Liver (tissue), 9 donors: ENCODE results near the gene SAMD4A. TPM values are rescaled to one million over a fixed set of nuclear protein-coding genes. Genes with fewer than 3 reads are reported as not detected.

ENCODE experiments used
- DNase-seq: peaks from one replicate; pipeline ENCODE4 v3.0.0-alpha.2; 2017; ENCODE audit warnings: low spot score
- H3K27ac ChIP-seq, 2 donors: one replicate each; pipeline ENCODE4 v1.7.0; 2013; ENCODE audit warnings: inconsistent platforms in 2 of 2, low read length in 2 of 2, control low read depth in 1 of 2, low read depth in 1 of 2, mild to moderate bottlenecking in 1 of 2
- H3K27me3 ChIP-seq, 4 donors: one replicate each; pipeline versions ENCODE4 v1.6.1 to v1.7.0; 2013; ENCODE audit warnings: low read length in 3 of 4, inconsistent platforms in 1 of 4, mild to moderate bottlenecking in 1 of 4, moderate library complexity in 1 of 4; ENCODE audit not compliant: control insufficient read depth in 4 of 4, insufficient read depth in 4 of 4
- H3K36me3 ChIP-seq, 4 donors: one replicate each; pipeline versions ENCODE4 v1.6.1 to v1.7.0; 2013; ENCODE audit warnings: low read length in 3 of 4, mild to moderate bottlenecking in 3 of 4, low read depth in 1 of 4, moderate library complexity in 1 of 4; ENCODE audit not compliant: control insufficient read depth in 4 of 4, insufficient read depth in 3 of 4
- H3K4me1 ChIP-seq, 4 donors: one replicate each; pipeline versions ENCODE4 v1.6.1 to v1.7.0; 2013; ENCODE audit warnings: low read length in 3 of 4, mild to moderate bottlenecking in 3 of 4, moderate library complexity in 1 of 4; ENCODE audit not compliant: control insufficient read depth in 4 of 4, insufficient read depth in 4 of 4
- H3K4me3 ChIP-seq, 3 donors: one replicate each; pipeline versions ENCODE4 v1.6.1 to v1.7.0; 2013; ENCODE audit warnings: low read length in 3 of 3, control low read depth in 1 of 3, low read depth in 1 of 3, mild to moderate bottlenecking in 1 of 3
- H3K9ac ChIP-seq, 2 donors: one replicate each; pipeline ENCODE4 v1.7.0; 2013; ENCODE audit warnings: low read length in 2 of 2, mild to moderate bottlenecking in 2 of 2, moderate library complexity in 2 of 2, control low read depth in 1 of 2, low read depth in 1 of 2
- H3K9me3 ChIP-seq, 4 donors: one replicate each; pipeline versions ENCODE4 v1.6.1 to v1.7.0; 2013; ENCODE audit warnings: low read length in 3 of 4; ENCODE audit not compliant: control insufficient read depth in 4 of 4
- CTCF ChIP-seq: fragments of 150-350 bp; IDR thresholded peaks from 2 replicates; pipeline ENCODE4 v1.5.1; 2017; ENCODE audit warnings: improper control_type of control experiment, low read depth, low read length; ENCODE audit not compliant: missing input control
- EGR1 ChIP-seq, 2 donors: IDR thresholded peaks; 2 replicates each; pipeline ENCODE4 v1.6.1; 2016 to 2018; ENCODE audit warnings: antibody characterized with exemption in 2 of 2, low read depth in 2 of 2
- FOXA1 ChIP-seq: IDR thresholded peaks from 2 replicates; pipeline ENCODE4 v1.6.1; 2016; ENCODE audit warnings: antibody characterized with exemption
- FOXA2 ChIP-seq: IDR thresholded peaks from 2 replicates; pipeline ENCODE4 v1.6.1; 2016; ENCODE audit warnings: antibody characterized with exemption
- GABPA ChIP-seq, 2 donors: IDR thresholded peaks in 1 of 2; conservative IDR thresholded peaks in 1 of 2; 2 replicates each; pipeline ENCODE4 v1.6.1; 2016; ENCODE audit warnings: antibody characterized with exemption in 2 of 2, mild to moderate bottlenecking in 1 of 2, moderate library complexity in 1 of 2
- HNF4A ChIP-seq, 2 donors: conservative IDR thresholded peaks; 2 replicates each; pipeline ENCODE4 v1.6.1; 2016; ENCODE audit warnings: antibody characterized with exemption in 2 of 2, mild to moderate bottlenecking in 2 of 2
- HNF4G ChIP-seq: IDR thresholded peaks from 2 replicates; pipeline ENCODE4 v1.6.1; 2016; ENCODE audit warnings: antibody characterized with exemption
- JUND ChIP-seq, 2 donors: IDR thresholded peaks; 2 replicates each; pipeline ENCODE4 v1.6.1; 2016; ENCODE audit warnings: antibody characterized with exemption in 2 of 2
- MAX ChIP-seq: IDR thresholded peaks from 2 replicates; pipeline ENCODE4 v1.6.1; 2016; ENCODE audit warnings: antibody characterized with exemption
- NR2F2 ChIP-seq: IDR thresholded peaks from 2 replicates; pipeline ENCODE4 v1.6.1; 2016; ENCODE audit warnings: antibody characterized with exemption
- RAD21 ChIP-seq, 2 donors: IDR thresholded peaks; 2 replicates each; pipeline ENCODE4 v1.6.1; 2016; ENCODE audit warnings: antibody characterized with exemption in 2 of 2, mild to moderate bottlenecking in 2 of 2
- RXRA ChIP-seq, 2 donors: IDR thresholded peaks; 2 replicates each; pipeline ENCODE4 v1.6.1; 2017 to 2018; ENCODE audit warnings: antibody characterized with exemption in 2 of 2, mild to moderate bottlenecking in 1 of 2
- SP1 ChIP-seq: IDR thresholded peaks from 2 replicates; pipeline ENCODE4 v1.6.1; 2018; ENCODE audit warnings: antibody characterized with exemption, mild to moderate bottlenecking
- TAF1 ChIP-seq: conservative IDR thresholded peaks from 2 replicates; pipeline ENCODE4 v1.6.1; 2016; ENCODE audit warnings: antibody characterized with exemption, mild to moderate bottlenecking
- YY1 ChIP-seq: IDR thresholded peaks from 2 replicates; pipeline ENCODE4 v1.6.1; 2016; ENCODE audit warnings: antibody characterized with exemption, mild to moderate bottlenecking
- whole genome bisulfite sequencing: extraction: QIAGEN DNeasy Blood & Tissue Kit; methylation state at CpG from one replicate; pipeline ENCODE4 v1.1.7; 2013; 5-methylcytosine and 5-hydroxymethylcytosine counted together
- polyA plus RNA-seq, 2 donors: library from polyadenylated mRNA; stranded (reverse) in 1 of 2; unstranded in 1 of 2; fragments of 200-250 nt in 1 of 2; fragments of >200 nt in 1 of 2; fragmentation: Nextera tagmentation in 1 of 2; extraction: Ambion mirVana in 1 of 2; gene quantifications; one replicate each; pipeline versions ENCODE4 v1.2.1 to v1.2.3, GENCODE V29; 2013 to 2015
- total RNA-seq, 2 donors: library from RNA; depleted of rRNA; stranded (reverse); fragments of >200 nt; gene quantifications; one replicate each; pipeline ENCODE4 v1.2.3, GENCODE V29; 2014
- TF ChIP-seq, protein P1 (sequence below): IDR thresholded peaks from 2 replicates; pipeline ENCODE4 v1.6.1; 2016; ENCODE audit warnings: antibody characterized with exemption
- TF ChIP-seq, protein P2 (sequence below): IDR thresholded peaks from 2 replicates; pipeline ENCODE4 v1.6.1; 2016; ENCODE audit warnings: antibody characterized with exemption, mild to moderate bottlenecking
- TF ChIP-seq, protein P3 (sequence below): IDR thresholded peaks from 2 replicates; pipeline ENCODE4 v1.6.1; 2016; ENCODE audit warnings: antibody characterized with exemption
- donor health status: healthy.
- donor health status: healthy.
- donor health status: healthy.
- donor health status: healthy.
- donor health status: healthy.

Gene SAMD4A
- total and polyA plus RNA-seq, 4 donors = 4.3 to 17.8 (median 8.1) TPM

DNA sequence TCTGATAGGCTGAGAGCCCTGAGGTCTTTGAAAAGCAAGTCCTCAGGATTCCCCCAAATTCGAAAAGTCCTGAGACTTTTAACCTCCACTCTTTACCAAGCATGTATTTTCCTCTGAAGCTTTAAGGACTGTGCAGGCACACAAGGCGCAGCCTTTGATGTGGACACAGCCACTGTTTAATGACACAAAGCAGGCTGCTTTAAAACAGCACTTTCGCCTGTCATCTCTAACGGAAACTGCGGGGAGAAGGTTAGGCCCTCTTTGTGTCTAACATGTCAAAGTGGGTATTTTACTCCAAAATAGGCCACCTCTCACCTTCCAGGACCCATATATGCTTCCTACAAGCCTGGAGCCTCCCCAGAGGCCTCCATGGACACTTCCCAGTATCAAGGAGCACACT is 176.5 kb downstream of the SAMD4A start:
- Histone ChIP-seq H3K27ac (no peak overlapping the region), H3K9me3 (no peaks in the 10 kb centered on the region), H3K4me1 (peaks cover 0 to 3% (median 0%) of the 10 kb centered on the region in 4 donors), H3K9ac (no peak overlapping the region), H3K4me3 (no peak overlapping the region), H3K27me3 (no peaks in the 10 kb centered on the region), H3K36me3 (peaks cover 0 to 10% (median 2%) of the 10 kb centered on the region in 4 donors)
- WGBS = 92% methylated on average over 5 of the region's 5 CpGs
- TF ChIP-seq TAF1 = no peak
- no peak for TF ChIP-seq NR2F2
- no peak for TF ChIP-seq CTCF
- no peak for TF ChIP-seq JUND (IDR thresholded peaks at IDR 0.05)
- no peak for TF ChIP-seq HNF4A (conservative IDR thresholded peaks at IDR 0.05)
- TF ChIP-seq, protein P1, sequence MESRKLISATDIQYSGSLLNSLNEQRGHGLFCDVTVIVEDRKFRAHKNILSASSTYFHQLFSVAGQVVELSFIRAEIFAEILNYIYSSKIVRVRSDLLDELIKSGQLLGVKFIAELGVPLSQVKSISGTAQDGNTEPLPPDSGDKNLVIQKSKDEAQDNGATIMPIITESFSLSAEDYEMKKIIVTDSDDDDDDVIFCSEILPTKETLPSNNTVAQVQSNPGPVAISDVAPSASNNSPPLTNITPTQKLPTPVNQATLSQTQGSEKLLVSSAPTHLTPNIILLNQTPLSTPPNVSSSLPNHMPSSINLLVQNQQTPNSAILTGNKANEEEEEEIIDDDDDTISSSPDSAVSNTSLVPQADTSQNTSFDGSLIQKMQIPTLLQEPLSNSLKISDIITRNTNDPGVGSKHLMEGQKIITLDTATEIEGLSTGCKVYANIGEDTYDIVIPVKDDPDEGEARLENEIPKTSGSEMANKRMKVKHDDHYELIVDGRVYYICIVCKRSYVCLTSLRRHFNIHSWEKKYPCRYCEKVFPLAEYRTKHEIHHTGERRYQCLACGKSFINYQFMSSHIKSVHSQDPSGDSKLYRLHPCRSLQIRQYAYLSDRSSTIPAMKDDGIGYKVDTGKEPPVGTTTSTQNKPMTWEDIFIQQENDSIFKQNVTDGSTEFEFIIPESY = no peak
- no peak for TF ChIP-seq YY1
- TF ChIP-seq FOXA1 = no peak
- no peak for TF ChIP-seq RXRA (IDR thresholded peaks at IDR 0.05)
- TF ChIP-seq FOXA2 = no peak
- TF ChIP-seq, protein P2, sequence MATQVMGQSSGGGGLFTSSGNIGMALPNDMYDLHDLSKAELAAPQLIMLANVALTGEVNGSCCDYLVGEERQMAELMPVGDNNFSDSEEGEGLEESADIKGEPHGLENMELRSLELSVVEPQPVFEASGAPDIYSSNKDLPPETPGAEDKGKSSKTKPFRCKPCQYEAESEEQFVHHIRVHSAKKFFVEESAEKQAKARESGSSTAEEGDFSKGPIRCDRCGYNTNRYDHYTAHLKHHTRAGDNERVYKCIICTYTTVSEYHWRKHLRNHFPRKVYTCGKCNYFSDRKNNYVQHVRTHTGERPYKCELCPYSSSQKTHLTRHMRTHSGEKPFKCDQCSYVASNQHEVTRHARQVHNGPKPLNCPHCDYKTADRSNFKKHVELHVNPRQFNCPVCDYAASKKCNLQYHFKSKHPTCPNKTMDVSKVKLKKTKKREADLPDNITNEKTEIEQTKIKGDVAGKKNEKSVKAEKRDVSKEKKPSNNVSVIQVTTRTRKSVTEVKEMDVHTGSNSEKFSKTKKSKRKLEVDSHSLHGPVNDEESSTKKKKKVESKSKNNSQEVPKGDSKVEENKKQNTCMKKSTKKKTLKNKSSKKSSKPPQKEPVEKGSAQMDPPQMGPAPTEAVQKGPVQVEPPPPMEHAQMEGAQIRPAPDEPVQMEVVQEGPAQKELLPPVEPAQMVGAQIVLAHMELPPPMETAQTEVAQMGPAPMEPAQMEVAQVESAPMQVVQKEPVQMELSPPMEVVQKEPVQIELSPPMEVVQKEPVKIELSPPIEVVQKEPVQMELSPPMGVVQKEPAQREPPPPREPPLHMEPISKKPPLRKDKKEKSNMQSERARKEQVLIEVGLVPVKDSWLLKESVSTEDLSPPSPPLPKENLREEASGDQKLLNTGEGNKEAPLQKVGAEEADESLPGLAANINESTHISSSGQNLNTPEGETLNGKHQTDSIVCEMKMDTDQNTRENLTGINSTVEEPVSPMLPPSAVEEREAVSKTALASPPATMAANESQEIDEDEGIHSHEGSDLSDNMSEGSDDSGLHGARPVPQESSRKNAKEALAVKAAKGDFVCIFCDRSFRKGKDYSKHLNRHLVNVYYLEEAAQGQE = no peak
- TF ChIP-seq, protein P3, sequence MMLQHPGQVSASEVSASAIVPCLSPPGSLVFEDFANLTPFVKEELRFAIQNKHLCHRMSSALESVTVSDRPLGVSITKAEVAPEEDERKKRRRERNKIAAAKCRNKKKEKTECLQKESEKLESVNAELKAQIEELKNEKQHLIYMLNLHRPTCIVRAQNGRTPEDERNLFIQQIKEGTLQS = no peak
- no peak for TF ChIP-seq HNF4G
- no peak for TF ChIP-seq RAD21 (IDR thresholded peaks at IDR 0.05)
- no peak for TF ChIP-seq GABPA (IDR thresholded peaks at IDR 0.05 in 1 of 2, conservative IDR thresholded peaks at IDR 0.05 in 1 of 2)
- TF ChIP-seq SP1 = no peak
- TF ChIP-seq MAX = no peak
- no peak for TF ChIP-seq EGR1 (IDR thresholded peaks at IDR 0.05; ENCODE audit: low read depth in 2 of 2)
- no peak for DNase-seq
